IPS DF 6.9 (cell line): Measurements from ENCODE around the gene MTRF1L.
A peak's percentile ranks its signal among the peaks of the same experiment; 100 is the strongest.

Experiments
- DNase-seq: peaks from one replicate; pipeline ENCODE4 v3.0.0-alpha.2; 2013; ENCODE audit warnings: low read depth, low spot score
- H3K27ac ChIP-seq: one replicate; pipeline ENCODE4 v1.5.1; 2013; ENCODE audit warnings: low read length, control low read depth
- H3K27me3 ChIP-seq: 2 replicates; pipeline ENCODE4 v1.6.1; 2013; ENCODE audit warnings: mild to moderate bottlenecking, low read length; ENCODE audit not compliant: control insufficient read depth, insufficient read depth
- H3K36me3 ChIP-seq: 2 replicates; pipeline ENCODE4 v1.6.1; 2013; ENCODE audit warnings: low read length; ENCODE audit not compliant: control insufficient read depth, insufficient read depth
- H3K4me1 ChIP-seq: 2 replicates; pipeline ENCODE4 v1.6.1; 2013; ENCODE audit warnings: low read length; ENCODE audit not compliant: control insufficient read depth, insufficient read depth
- H3K4me3 ChIP-seq: 2 replicates; pipeline ENCODE4 v1.5.1; 2013; ENCODE audit warnings: mild to moderate bottlenecking, low read length
- H3K9me3 ChIP-seq: 2 replicates; pipeline ENCODE4 v1.6.1; 2013; ENCODE audit warnings: low read length, inconsistent platforms; ENCODE audit not compliant: control insufficient read depth, insufficient read depth
- WGBS: extraction: QIAGEN DNeasy Blood & Tissue Kit; methylation state at CpG from one replicate; pipeline ENCODE4 v1.1.7; 2013; ENCODE audit warnings: mixed read lengths, missing lambda C conversion rate; ENCODE audit not compliant: insufficient read length, insufficient coverage; 5-methylcytosine and 5-hydroxymethylcytosine counted together

MTRF1L gene

GRCh38 chr6:153031335-153031955 lies 28.9 kb upstream of the MTRF1L start:
- no peak overlapping the region for H3K27ac ChIP-seq

DNA sequence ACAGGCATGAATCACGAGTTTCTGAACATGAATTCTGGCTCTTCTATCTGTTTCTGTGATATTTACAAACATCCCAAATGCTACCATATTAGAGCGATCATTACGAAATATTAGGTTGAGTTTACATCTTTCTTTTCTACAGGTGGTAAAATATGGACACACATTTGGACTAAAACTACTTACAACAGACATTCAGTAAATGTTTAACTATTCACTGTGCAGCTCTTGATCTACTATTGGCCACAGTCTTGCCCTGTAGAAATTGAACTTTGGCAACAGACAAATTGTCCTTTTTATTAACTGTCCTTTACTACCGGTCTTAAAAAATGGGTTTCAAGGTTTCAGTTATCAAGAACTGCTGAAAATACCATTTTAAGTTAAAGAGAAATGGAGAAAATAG lies 26.5 kb upstream of the MTRF1L start:
- no peaks in the 10 kb centered on the region for H3K27me3 ChIP-seq
- DNase-seq: no peak
- no CpG with 5 or more reads among the region's 4 CpGs for WGBS
- no peaks in the 10 kb centered on the region for H3K9me3 ChIP-seq
- H3K4me1 ChIP-seq: no peaks in the 10 kb centered on the region
- H3K4me3 ChIP-seq: no peak overlapping the region
- H3K27ac ChIP-seq: no peak overlapping the region
- no peaks in the 10 kb centered on the region for H3K36me3 ChIP-seq

More at GRCh38 chr6:153031335-153031955, 28.9 kb upstream of the MTRF1L start:
- WGBS: no CpG with 5 or more reads among the region's 1 CpG
- Histone ChIP-seq H3K9me3 (no peaks in the 10 kb centered on the region), H3K4me1 (no peaks in the 10 kb centered on the region), H3K36me3 (no peaks in the 10 kb centered on the region), H3K27me3 (no peaks in the 10 kb centered on the region), H3K4me3 (no peak overlapping the region)
- DNase-seq: no peak

DNA sequence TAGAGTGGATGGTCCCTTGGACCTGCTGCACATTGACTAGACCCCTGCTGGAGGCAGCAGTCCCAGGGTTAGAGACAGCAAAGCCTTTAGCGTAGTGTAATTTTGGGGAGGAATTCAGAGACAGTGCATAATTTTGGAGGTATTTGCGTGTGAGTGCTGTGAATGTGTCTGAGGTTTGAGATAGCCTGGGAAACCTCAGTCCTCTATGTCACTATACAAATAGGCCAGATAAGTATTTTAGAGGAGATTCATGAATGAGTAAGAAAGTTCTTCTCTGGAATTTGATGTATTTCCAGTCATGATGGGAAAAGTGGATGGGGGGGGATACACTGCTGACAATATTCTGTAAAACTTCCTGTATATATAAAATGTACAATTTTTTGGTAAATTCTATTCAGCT lies 25.8 kb upstream of the MTRF1L start:
- H3K9me3 ChIP-seq: no peaks in the 10 kb centered on the region
- DNase-seq: no peak
- H3K36me3 ChIP-seq: no peaks in the 10 kb centered on the region
- WGBS: no CpG with 5 or more reads among the region's 2 CpGs
- no peaks in the 10 kb centered on the region for H3K4me1 ChIP-seq
- H3K27ac ChIP-seq: no peak overlapping the region
- no peak overlapping the region for H3K4me3 ChIP-seq
- no peaks in the 10 kb centered on the region for H3K27me3 ChIP-seq

DNA sequence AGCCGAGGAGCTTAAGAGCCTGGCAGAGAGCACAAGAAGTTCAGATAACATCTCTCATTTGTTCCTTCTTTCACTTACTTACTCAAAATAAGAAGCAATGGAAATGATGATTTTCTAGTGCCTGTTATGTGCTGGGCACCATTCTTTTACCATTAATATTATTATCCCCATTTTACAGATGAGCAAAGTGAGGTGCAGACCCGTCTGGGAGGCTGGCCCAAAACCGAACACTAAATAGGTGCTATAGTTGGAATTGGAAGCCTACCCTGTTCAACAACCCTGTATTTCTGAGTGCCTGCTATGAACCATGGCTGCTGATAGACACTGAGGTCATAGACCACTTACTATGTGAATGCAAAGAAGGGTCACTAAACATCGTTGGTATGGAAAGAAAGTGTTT lies 25.0 kb upstream of the MTRF1L start:
- Histone ChIP-seq H3K4me3 (no peak overlapping the region), H3K9me3 (no peaks in the 10 kb centered on the region), H3K27ac (no peak overlapping the region), H3K27me3 (no peaks in the 10 kb centered on the region), H3K4me1 (no peaks in the 10 kb centered on the region), H3K36me3 (no peaks in the 10 kb centered on the region)
- DNase-seq: no peak
- WGBS: no CpG with 5 or more reads among the region's 4 CpGs

DNA sequence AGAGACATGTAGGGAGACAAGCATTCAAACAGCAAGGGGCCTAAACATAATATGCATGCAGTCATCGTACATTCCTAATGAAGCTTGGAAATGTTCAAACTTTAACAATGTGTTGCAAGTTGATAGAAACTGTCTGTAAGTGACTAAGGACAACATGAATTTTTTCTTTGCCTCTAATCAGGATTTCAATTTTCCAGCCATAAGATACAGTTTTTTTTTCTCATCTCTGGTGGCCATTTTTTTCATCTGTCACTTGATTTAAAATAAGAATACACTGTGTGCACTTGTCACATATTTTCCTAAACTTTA lies 22.2 kb upstream of the MTRF1L start:
- Histone ChIP-seq H3K4me3 (no peak overlapping the region), H3K27me3 (no peaks in the 10 kb centered on the region), H3K27ac (no peak overlapping the region), H3K4me1 (no peaks in the 10 kb centered on the region), H3K36me3 (no peaks in the 10 kb centered on the region), H3K9me3 (no peaks in the 10 kb centered on the region)
- no CpG with 5 or more reads among the region's 1 CpG for WGBS
- DNase-seq: no peak

DNA sequence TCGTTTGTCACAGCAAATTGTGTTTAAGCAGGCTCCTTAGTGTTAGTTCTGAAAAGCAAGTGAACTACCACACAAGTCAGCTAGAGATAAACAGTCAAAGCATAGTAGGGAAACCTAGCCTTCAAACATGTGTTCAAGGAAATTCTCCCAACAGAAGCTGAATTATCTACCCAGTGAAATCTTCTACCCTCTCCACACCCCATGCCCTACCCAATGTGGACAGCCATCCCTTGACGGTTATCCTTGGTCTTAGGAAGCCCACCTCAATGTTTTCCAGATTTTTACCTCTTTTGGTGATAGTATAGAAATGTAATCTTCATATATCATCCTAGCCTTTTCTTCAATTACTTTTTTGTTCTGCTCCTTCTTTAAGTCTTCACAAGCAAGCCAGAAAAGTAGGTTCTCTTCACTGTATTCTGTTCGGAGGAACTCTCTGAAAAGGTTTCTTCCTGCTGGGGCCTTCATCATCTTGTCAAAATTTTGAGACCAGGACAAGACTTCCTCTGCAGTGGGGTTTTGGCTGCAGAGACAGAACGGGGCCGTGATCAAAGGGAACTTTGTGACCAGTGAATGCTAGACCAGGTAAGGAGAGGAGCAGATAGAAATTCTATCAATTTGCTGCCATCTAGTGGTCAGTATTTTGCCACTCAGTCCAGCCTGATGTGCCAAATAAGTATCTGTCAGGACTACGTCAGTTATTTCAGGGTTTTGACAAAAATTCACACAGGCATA lies 21.6 kb upstream of the MTRF1L start:
- Histone ChIP-seq H3K9me3 (no peaks in the 10 kb centered on the region), H3K27ac (no peak overlapping the region), H3K4me1 (no peaks in the 10 kb centered on the region), H3K4me3 (no peak overlapping the region), H3K36me3 (no peaks in the 10 kb centered on the region), H3K27me3 (no peaks in the 10 kb centered on the region)
- peak; percentile 37 for DNase-seq
- no CpG with 5 or more reads among the region's 6 CpGs for WGBS

DNA sequence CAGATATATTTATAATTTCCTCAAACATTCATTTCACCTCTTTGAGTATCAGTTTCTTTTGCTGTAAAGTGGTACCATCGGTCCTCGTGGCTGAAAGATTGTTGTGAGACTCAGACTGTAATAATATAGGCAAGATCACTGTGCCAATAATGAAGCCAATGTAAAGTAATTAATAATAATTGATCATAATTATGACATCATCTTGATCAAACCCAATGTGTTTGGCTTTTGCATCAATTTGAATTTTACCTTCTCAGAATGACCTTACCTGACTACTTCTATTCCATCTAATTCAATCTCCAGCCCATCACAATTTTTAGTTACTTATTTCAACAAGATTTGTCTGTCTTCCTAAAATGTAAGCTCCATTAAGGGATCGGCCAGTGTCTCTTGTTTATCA lies 15.8 kb upstream of the MTRF1L start:
- H3K27ac ChIP-seq: no peak overlapping the region
- no peaks in the 10 kb centered on the region for H3K36me3 ChIP-seq
- no CpG with 5 or more reads among the region's 3 CpGs for whole genome bisulfite sequencing
- no peaks in the 10 kb centered on the region for H3K27me3 ChIP-seq
- H3K4me1 ChIP-seq: no peaks in the 10 kb centered on the region
- H3K9me3 ChIP-seq: no peaks in the 10 kb centered on the region
- DNase-seq: no peak
- H3K4me3 ChIP-seq: no peak overlapping the region

GRCh38 chr6:153016846-153017245 lies 14.3 kb upstream of the MTRF1L start:
- H3K27ac ChIP-seq: no peak overlapping the region
- DNase-seq: no peak
- WGBS: no CpG with 5 or more reads among the region's 3 CpGs
- H3K4me3 ChIP-seq: no peak overlapping the region
- no peaks in the 10 kb centered on the region for H3K27me3 ChIP-seq
- no peaks in the 10 kb centered on the region for H3K4me1 ChIP-seq
- no peaks in the 10 kb centered on the region for H3K36me3 ChIP-seq
- no peaks in the 10 kb centered on the region for H3K9me3 ChIP-seq

- Histone ChIP-seq H3K9me3 (no peaks in the 10 kb centered on the region), H3K4me3 (no peak overlapping the region), H3K36me3 (no peaks in the 10 kb centered on the region), H3K27me3 (no peaks in the 10 kb centered on the region), H3K27ac (no peak overlapping the region), H3K4me1 (no peaks in the 10 kb centered on the region)
- WGBS: no CpG with 5 or more reads among the region's 4 CpGs
- DNase-seq: no peak
Observed at GRCh38 chr6:153015094-153015640, 12.7 kb upstream of the MTRF1L start.

- no peak overlapping the region for H3K27ac ChIP-seq
Observed at GRCh38 chr6:153013438-153013837, 10.9 kb upstream of the MTRF1L start.

DNA sequence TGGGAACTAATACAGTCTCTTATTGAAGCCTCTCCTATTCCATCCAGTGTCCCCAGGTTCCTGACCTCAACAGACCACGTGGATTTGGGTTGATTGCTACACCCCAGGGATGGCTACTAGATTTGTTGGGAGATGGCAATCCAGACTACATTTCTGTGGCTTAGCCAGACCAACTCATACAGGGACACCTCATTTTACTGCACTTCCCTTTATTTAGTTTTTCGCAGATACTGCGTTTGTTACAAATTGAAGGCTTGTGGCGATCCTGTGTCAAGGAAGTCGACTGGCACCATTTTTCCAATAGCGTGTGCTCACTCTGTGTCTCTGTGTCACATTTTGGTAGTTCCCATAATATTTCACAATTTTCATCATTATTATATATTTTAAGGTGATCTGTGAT lies 10.3 kb upstream of the MTRF1L start:
- no peak for DNase-seq
- Histone ChIP-seq H3K27ac (no peak overlapping the region), H3K27me3 (no peaks in the 10 kb centered on the region), H3K9me3 (no peaks in the 10 kb centered on the region), H3K4me3 (no peak overlapping the region), H3K4me1 (no peaks in the 10 kb centered on the region), H3K36me3 (no peaks in the 10 kb centered on the region)
- WGBS: no CpG with 5 or more reads among the region's 6 CpGs

More at GRCh38 chr6:153013438-153013837, 10.9 kb upstream of the MTRF1L start:
- Histone ChIP-seq H3K9me3 (no peaks in the 10 kb centered on the region), H3K27me3 (no peaks in the 10 kb centered on the region), H3K36me3 (no peaks in the 10 kb centered on the region), H3K4me3 (no peak overlapping the region), H3K4me1 (no peaks in the 10 kb centered on the region)
- no CpG with 5 or more reads among the region's 2 CpGs for WGBS
- no peak for DNase-seq
